Measurements from ENCODE around the gene MED6. TPM values are rescaled to one million over a fixed set of nuclear protein-coding genes. Genes with fewer than 3 reads are reported as not detected.
A peak's percentile ranks its signal among the peaks of the same experiment; 100 is the strongest.

Gene MED6
- polyA plus RNA-seq, 1 donor (not counting 4 experiments of a cell fraction or from before 2014, with no cell fraction given), result 52.6 TPM

DNA sequence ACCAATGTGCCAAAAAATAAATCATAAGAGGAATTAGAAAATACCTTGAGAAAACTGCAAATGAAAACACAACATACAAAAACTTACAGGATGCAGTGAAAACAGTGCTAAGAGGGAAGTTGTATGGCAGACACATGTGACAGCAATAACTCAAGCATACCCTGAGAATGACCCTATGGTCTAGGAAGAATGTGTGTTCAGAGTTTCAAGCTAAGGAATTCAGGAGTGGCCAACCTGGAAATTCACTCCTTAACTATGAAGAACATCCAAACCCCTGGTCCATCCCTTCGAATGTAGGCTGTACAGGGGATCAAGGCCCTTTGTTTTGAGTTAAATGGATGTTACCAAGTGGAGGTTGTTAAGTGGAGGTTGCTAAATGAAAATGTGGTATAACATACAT, 24.5 kb upstream of the MED6 start:
- Histone ChIP-seq H3K9me3 (ENCODE audit: control insufficient read depth, low read depth, low read length) (no peaks in the 10 kb centered on the region), H3K79me2 (ENCODE audit: control insufficient read depth, insufficient read depth, low read length) (no peaks in the 10 kb centered on the region), H3K4me1 (ENCODE audit: control insufficient read depth, extremely low read depth, insufficient read depth, low read length) (no peaks in the 10 kb centered on the region), H4K20me1 (ENCODE audit: control insufficient read depth, extremely low read depth, insufficient read depth, low read length) (no peaks in the 10 kb centered on the region), H3K4me2 (ENCODE audit: control insufficient read depth, extremely low read depth, insufficient read depth, low read depth, low read length) (no peak overlapping the region), H2AFZ (ENCODE audit: control insufficient read depth, low read length) (no peak overlapping the region), H3K9ac (ENCODE audit: control insufficient read depth, extremely low read depth, insufficient read depth, low read length) (no peak overlapping the region), H3K36me3 (ENCODE audit: control insufficient read depth in 2 of 2, extremely low read depth in 1 of 2, insufficient read depth in 2 of 2, low read length in 2 of 2) (no peaks in the 10 kb centered on the region), H3K27me3 (ENCODE audit: control insufficient read depth, extremely low read depth, insufficient read depth, low read length) (no peaks in the 10 kb centered on the region), H3K4me3 (ENCODE audit: control insufficient read depth in 2 of 3, extremely low read depth in 1 of 3, insufficient read depth in 2 of 3, low read depth in 1 of 3, low read length in 3 of 3) (no peak overlapping the region), H3K9me1 (ENCODE audit: control insufficient read depth, extremely low read depth, insufficient read depth, low read length) (no peaks in the 10 kb centered on the region), H3K27ac (ENCODE audit: control insufficient read depth, insufficient read depth, low read length) (no peak overlapping the region)
- DNase-seq (ENCODE audit: low read depth, low spot score) (no peak), FAIRE-seq (no peak)
- TF ChIP-seq EZH2 (IDR thresholded peaks at IDR 0.05; ENCODE audit: low read length), result no peak
- TF ChIP-seq, protein P1, sequence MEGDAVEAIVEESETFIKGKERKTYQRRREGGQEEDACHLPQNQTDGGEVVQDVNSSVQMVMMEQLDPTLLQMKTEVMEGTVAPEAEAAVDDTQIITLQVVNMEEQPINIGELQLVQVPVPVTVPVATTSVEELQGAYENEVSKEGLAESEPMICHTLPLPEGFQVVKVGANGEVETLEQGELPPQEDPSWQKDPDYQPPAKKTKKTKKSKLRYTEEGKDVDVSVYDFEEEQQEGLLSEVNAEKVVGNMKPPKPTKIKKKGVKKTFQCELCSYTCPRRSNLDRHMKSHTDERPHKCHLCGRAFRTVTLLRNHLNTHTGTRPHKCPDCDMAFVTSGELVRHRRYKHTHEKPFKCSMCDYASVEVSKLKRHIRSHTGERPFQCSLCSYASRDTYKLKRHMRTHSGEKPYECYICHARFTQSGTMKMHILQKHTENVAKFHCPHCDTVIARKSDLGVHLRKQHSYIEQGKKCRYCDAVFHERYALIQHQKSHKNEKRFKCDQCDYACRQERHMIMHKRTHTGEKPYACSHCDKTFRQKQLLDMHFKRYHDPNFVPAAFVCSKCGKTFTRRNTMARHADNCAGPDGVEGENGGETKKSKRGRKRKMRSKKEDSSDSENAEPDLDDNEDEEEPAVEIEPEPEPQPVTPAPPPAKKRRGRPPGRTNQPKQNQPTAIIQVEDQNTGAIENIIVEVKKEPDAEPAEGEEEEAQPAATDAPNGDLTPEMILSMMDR (optimal IDR thresholded peaks at IDR 0.05 in 1 of 3, IDR thresholded peaks at IDR 0.05 in 1 of 3, conservative IDR thresholded peaks at IDR 0.05 in 1 of 3; ENCODE audit: extremely low read depth in 1 of 3, insufficient read depth in 2 of 3, low read length in 3 of 3), result no peak
- dilution Hi-C loops (cut with MboI; ENCODE audit: extremely low pct_ligation_motif_present, low sequenced_read_pairs), result no loop called here

DNA sequence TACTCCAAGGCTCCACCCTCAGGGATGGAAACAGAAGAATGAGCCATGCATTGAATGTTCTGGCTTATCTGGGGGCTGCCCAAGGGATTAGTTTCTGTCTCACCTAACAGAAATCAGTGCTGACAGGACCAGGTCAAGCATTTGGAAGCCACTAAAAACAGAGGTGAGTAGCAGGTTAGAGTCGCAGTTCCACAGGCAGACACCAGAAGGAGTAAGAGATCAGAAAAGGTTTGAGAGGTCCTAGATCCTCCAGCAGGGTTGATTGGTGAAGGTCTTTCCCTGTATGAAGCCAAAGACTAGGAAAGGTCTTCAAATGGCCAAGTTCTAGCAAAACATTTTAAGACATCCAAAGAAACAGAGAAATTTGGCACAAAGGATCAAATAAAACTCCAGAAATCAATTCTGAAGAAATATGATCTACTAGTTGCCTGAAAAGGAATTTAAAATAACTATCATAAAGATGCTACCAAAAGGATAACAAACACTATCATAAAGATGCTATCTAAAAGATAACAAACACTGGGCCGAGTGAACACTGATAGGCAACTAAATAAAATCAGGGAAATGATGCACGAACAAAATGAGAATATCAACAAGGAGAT, 21.8 kb upstream of the MED6 start:
- Histone ChIP-seq H3K79me2 (ENCODE audit: control insufficient read depth, insufficient read depth, low read length) (no peaks in the 10 kb centered on the region), H4K20me1 (ENCODE audit: control insufficient read depth, extremely low read depth, insufficient read depth, low read length) (no peaks in the 10 kb centered on the region), H3K9ac (ENCODE audit: control insufficient read depth, extremely low read depth, insufficient read depth, low read length) (no peak overlapping the region), H2AFZ (ENCODE audit: control insufficient read depth, low read length) (no peak overlapping the region), H3K36me3 (ENCODE audit: control insufficient read depth in 2 of 2, extremely low read depth in 1 of 2, insufficient read depth in 2 of 2, low read length in 2 of 2) (no peaks in the 10 kb centered on the region), H3K27ac (ENCODE audit: control insufficient read depth, insufficient read depth, low read length) (no peak overlapping the region), H3K9me1 (ENCODE audit: control insufficient read depth, extremely low read depth, insufficient read depth, low read length) (no peaks in the 10 kb centered on the region), H3K27me3 (ENCODE audit: control insufficient read depth, extremely low read depth, insufficient read depth, low read length) (no peaks in the 10 kb centered on the region), H3K4me1 (ENCODE audit: control insufficient read depth, extremely low read depth, insufficient read depth, low read length) (no peaks in the 10 kb centered on the region), H3K4me2 (ENCODE audit: control insufficient read depth, extremely low read depth, insufficient read depth, low read depth, low read length) (no peak overlapping the region), H3K4me3 (ENCODE audit: control insufficient read depth in 2 of 3, extremely low read depth in 1 of 3, insufficient read depth in 2 of 3, low read depth in 1 of 3, low read length in 3 of 3) (no peak overlapping the region), H3K9me3 (ENCODE audit: control insufficient read depth, low read depth, low read length) (no peaks in the 10 kb centered on the region)
- dilution Hi-C loops (cut with MboI; ENCODE audit: extremely low pct_ligation_motif_present, low sequenced_read_pairs), result no loop called here
- TF ChIP-seq EZH2 (IDR thresholded peaks at IDR 0.05; ENCODE audit: low read length), result no peak
- TF ChIP-seq, protein P1 (optimal IDR thresholded peaks at IDR 0.05 in 1 of 3, IDR thresholded peaks at IDR 0.05 in 1 of 3, conservative IDR thresholded peaks at IDR 0.05 in 1 of 3; ENCODE audit: extremely low read depth in 1 of 3, insufficient read depth in 2 of 3, low read length in 3 of 3), result peak; percentile 78 to 88 (median 86)
- DNase-seq (ENCODE audit: low read depth, low spot score), result no peak
- peak; percentile 73 for FAIRE-seq
